HepG2 (cell line): Measurements from ENCODE around the gene NPPB. TPM values are rescaled to one million over a fixed set of nuclear protein-coding genes. Genes with fewer than 3 reads are reported as not detected.

ENCODE experiments used
- ATAD3A ChIP-seq: sonication (generic); formaldehyde crosslinking; IDR thresholded peaks from 2 replicates; pipeline ENCODE4 v1.4.0; 2020; ENCODE audit warnings: missing genetic modification reagents
- BRCA1 ChIP-seq: sonication (generic); formaldehyde crosslinking; IDR thresholded peaks from 2 replicates; pipeline ENCODE4 v1.4.0; 2020; ENCODE audit warnings: missing genetic modification reagents
- HCFC1 ChIP-seq: fragments of 150-350 bp; IDR thresholded peaks from 2 replicates; pipeline ENCODE4 v1.6.1; 2014; ENCODE audit warnings: low read depth, low read length
- MYC ChIP-seq: sonication (generic); formaldehyde crosslinking; IDR thresholded peaks from 2 replicates; pipeline ENCODE4 v1.9.0; 2021; ENCODE audit warnings: missing genetic modification reagents, borderline replicate concordance
- NFKBIZ ChIP-seq: IDR thresholded peaks from 2 replicates; pipeline ENCODE4 v1.6.1; 2018; ENCODE audit warnings: missing genetic modification reagents, missing compliant biosample characterization
- NR3C1 ChIP-seq: sonication (generic); formaldehyde crosslinking; IDR thresholded peaks from 2 replicates; pipeline ENCODE4 v1.4.0; 2020; ENCODE audit warnings: missing genetic modification reagents
- RAD21 ChIP-seq: fragments of 450-650 bp; formaldehyde crosslinking; IDR thresholded peaks from 2 replicates; pipeline ENCODE4 v1.5.0; 2020; ENCODE audit warnings: mild to moderate bottlenecking
- RCOR2 ChIP-seq: IDR thresholded peaks from 2 replicates; pipeline ENCODE4 v1.6.1; 2016; ENCODE audit warnings: missing biosample characterization, missing genetic modification reagents
- RFXAP ChIP-seq: sonication (generic); formaldehyde crosslinking; IDR thresholded peaks from 2 replicates; pipeline ENCODE4 v1.4.0; 2020; ENCODE audit warnings: missing genetic modification reagents, borderline replicate concordance
- SALL2 ChIP-seq: sonication (generic); formaldehyde crosslinking; IDR thresholded peaks from 2 replicates; pipeline ENCODE4 v1.8.1; 2023; ENCODE audit warnings: mild to moderate bottlenecking, missing genetic modification reagents, inconsistent platforms
- SAP130 ChIP-seq: IDR thresholded peaks from 2 replicates; pipeline ENCODE4 v1.6.1; 2016; ENCODE audit warnings: low read depth
- SMYD3 ChIP-seq: sonication (generic); formaldehyde crosslinking; IDR thresholded peaks from 2 replicates; pipeline ENCODE4 v1.8.1; 2023; ENCODE audit warnings: mild to moderate bottlenecking, missing genetic modification reagents
- STAG1 ChIP-seq: sonication (generic); formaldehyde crosslinking; IDR thresholded peaks from 2 replicates; pipeline ENCODE4 v1.4.0; 2020; ENCODE audit warnings: missing genetic modification reagents
- ZBTB7A ChIP-seq: sonication (generic); formaldehyde crosslinking; IDR thresholded peaks from 2 replicates; pipeline ENCODE4 v1.8.0; 2022; ENCODE audit warnings: mild to moderate bottlenecking, missing genetic modification reagents
- ZNF296 ChIP-seq: sonication (generic); formaldehyde crosslinking; conservative IDR thresholded peaks from 2 replicates; pipeline ENCODE4 v1.5.0; 2020; ENCODE audit warnings: mild to moderate bottlenecking, missing genetic modification reagents
- ZNF383 ChIP-seq: sonication (generic); formaldehyde crosslinking; IDR thresholded peaks from 2 replicates; pipeline ENCODE4 v1.4.0; 2020; ENCODE audit warnings: missing genetic modification reagents, mild to moderate bottlenecking, borderline replicate concordance
- ZNF614 ChIP-seq: IDR thresholded peaks from 2 replicates; pipeline ENCODE4 v1.6.1; 2018; ENCODE audit warnings: missing biosample characterization, missing genetic modification reagents, inconsistent platforms, borderline replicate concordance
- ZNF703 ChIP-seq: sonication (generic); formaldehyde crosslinking; IDR thresholded peaks from 2 replicates; pipeline ENCODE4 v1.5.1; 2020; ENCODE audit warnings: missing genetic modification reagents, mild to moderate bottlenecking, moderate library complexity, borderline replicate concordance
- ZNF768 ChIP-seq: sonication (generic); formaldehyde crosslinking; IDR thresholded peaks from 2 replicates; pipeline ENCODE4 v1.4.0; 2020; ENCODE audit warnings: missing genetic modification reagents
- polyA plus RNA-seq, 8 experiments: library from polyadenylated mRNA; depleted of rRNA in 3 of 8; stranded (reverse) in 7 of 8; unstranded in 1 of 8; fragments of >200 nt; fragmentation: Illumina TruSeq in 4 of 8; extraction: Trizol in 4 of 8; gene quantifications; 2 replicates each; pipeline versions ENCODE4 v1.2.1 to v1.2.3, GENCODE V29; 2011 to 2016; ENCODE audit warnings: low read depth in 4 of 8, missing spikeins in 1 of 8, mixed read lengths in 1 of 8; ENCODE audit not compliant: insufficient read depth in 1 of 8
- total RNA-seq, 5 experiments: library from RNA; depleted of rRNA; stranded (reverse); fragments of >200 nt; fragmentation: Illumina TruSeq; extraction: Trizol; gene quantifications; 2 replicates each; pipeline ENCODE4 v1.2.3, GENCODE V29; 2016; ENCODE audit warnings: low read depth in 1 of 5
- TF ChIP-seq, protein P1 (sequence below): IDR thresholded peaks from 2 replicates; pipeline ENCODE4 v1.6.1; 2016
- TF ChIP-seq, protein P2 (sequence below): fragments of 450-650 bp; IDR thresholded peaks from 2 replicates; pipeline ENCODE4 v1.6.1; 2016
- TF ChIP-seq, protein P3 (sequence below): sonication (generic); formaldehyde crosslinking; IDR thresholded peaks from 2 replicates; pipeline ENCODE4 v1.5.1; 2020; ENCODE audit warnings: missing genetic modification reagents, mild to moderate bottlenecking, borderline replicate concordance
- TF ChIP-seq, protein P4 (sequence below): sonication (generic); formaldehyde crosslinking; IDR thresholded peaks from 2 replicates; pipeline ENCODE4 v1.5.0; 2020; ENCODE audit warnings: mild to moderate bottlenecking, missing genetic modification reagents
- TF ChIP-seq, protein P5 (sequence below): sonication (generic); formaldehyde crosslinking; IDR thresholded peaks from 2 replicates; pipeline ENCODE4 v1.4.0; 2020; ENCODE audit warnings: mild to moderate bottlenecking, low read depth, missing genetic modification reagents

The NPPB gene
- total and polyA plus RNA-seq, 2 of the 13 experiments (the other 11 are each of a cell fraction or from before 2014, with no cell fraction given) = 1.9 TPM; not detected in 1

DNA sequence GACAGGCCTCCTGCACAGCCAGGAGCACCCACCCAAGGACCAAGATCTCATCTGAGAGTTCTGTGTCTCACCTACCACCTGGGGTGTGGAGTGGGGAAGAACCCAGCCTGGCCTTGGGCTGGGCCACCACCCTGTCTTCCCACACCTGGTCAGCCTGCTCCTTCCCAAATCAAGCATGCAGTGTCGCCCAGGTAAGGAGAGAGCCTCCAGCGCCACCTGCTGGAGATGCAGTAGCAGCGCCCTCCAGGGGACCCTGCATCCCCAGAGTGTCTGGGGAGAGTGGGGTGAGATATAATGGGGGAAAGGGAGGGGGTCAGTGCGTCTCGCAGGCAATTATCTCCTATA is 35.1 kb upstream of the NPPB start (continued):
- TF ChIP-seq SMYD3 (CRISPR knock-in tag) (no peak), BRCA1 (CRISPR knock-in tag) (no peak), RAD21 (peak; percentile 92), ZNF383 (CRISPR knock-in tag) (no peak), ZNF768 (CRISPR knock-in tag) (no peak), ZBTB7A (CRISPR knock-in tag) (no peak), RFXAP (CRISPR knock-in tag) (0 out of 2 replicates have a peak, but pooled peaks have one; percentile 29), NR3C1 (CRISPR knock-in tag) (no peak), SALL2 (no peak), ZNF296 (CRISPR knock-in tag) (no peak), HCFC1 (no peak), RCOR2 (no peak), ZNF703 (CRISPR knock-in tag) (no peak), STAG1 (peak; percentile 92), ZNF614 (CRISPR knock-in tag) (no peak), SAP130 (CRISPR knock-in tag) (peak; percentile 22; the same call in 1 of the 2 replicates), MYC (peak; percentile 16; the same call in 1 of the 2 replicates), ATAD3A (CRISPR knock-in tag) (no peak), NFKBIZ (no peak)
- TF ChIP-seq, protein P1, sequence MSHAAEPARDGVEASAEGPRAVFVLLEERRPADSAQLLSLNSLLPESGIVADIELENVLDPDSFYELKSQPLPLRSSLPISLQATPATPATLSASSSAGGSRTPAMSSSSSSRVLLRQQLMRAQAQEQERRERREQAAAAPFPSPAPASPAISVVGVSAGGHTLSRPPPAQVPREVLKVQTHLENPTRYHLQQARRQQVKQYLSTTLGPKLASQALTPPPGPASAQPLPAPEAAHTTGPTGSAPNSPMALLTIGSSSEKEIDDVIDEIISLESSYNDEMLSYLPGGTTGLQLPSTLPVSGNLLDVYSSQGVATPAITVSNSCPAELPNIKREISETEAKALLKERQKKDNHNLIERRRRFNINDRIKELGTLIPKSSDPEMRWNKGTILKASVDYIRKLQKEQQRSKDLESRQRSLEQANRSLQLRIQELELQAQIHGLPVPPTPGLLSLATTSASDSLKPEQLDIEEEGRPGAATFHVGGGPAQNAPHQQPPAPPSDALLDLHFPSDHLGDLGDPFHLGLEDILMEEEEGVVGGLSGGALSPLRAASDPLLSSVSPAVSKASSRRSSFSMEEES (CRISPR knock-in tag) = no peak
- TF ChIP-seq, protein P2, sequence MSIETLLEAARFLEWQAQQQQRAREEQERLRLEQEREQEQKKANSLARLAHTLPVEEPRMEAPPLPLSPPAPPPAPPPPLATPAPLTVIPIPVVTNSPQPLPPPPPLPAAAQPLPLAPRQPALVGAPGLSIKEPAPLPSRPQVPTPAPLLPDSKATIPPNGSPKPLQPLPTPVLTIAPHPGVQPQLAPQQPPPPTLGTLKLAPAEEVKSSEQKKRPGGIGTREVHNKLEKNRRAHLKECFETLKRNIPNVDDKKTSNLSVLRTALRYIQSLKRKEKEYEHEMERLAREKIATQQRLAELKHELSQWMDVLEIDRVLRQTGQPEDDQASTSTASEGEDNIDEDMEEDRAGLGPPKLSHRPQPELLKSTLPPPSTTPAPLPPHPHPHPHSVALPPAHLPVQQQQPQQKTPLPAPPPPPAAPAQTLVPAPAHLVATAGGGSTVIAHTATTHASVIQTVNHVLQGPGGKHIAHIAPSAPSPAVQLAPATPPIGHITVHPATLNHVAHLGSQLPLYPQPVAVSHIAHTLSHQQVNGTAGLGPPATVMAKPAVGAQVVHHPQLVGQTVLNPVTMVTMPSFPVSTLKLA = no peak
- TF ChIP-seq, protein P3, sequence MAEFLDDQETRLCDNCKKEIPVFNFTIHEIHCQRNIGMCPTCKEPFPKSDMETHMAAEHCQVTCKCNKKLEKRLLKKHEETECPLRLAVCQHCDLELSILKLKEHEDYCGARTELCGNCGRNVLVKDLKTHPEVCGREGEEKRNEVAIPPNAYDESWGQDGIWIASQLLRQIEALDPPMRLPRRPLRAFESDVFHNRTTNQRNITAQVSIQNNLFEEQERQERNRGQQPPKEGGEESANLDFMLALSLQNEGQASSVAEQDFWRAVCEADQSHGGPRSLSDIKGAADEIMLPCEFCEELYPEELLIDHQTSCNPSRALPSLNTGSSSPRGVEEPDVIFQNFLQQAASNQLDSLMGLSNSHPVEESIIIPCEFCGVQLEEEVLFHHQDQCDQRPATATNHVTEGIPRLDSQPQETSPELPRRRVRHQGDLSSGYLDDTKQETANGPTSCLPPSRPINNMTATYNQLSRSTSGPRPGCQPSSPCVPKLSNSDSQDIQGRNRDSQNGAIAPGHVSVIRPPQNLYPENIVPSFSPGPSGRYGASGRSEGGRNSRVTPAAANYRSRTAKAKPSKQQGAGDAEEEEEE (CRISPR knock-in tag) = no peak
- TF ChIP-seq, protein P4, sequence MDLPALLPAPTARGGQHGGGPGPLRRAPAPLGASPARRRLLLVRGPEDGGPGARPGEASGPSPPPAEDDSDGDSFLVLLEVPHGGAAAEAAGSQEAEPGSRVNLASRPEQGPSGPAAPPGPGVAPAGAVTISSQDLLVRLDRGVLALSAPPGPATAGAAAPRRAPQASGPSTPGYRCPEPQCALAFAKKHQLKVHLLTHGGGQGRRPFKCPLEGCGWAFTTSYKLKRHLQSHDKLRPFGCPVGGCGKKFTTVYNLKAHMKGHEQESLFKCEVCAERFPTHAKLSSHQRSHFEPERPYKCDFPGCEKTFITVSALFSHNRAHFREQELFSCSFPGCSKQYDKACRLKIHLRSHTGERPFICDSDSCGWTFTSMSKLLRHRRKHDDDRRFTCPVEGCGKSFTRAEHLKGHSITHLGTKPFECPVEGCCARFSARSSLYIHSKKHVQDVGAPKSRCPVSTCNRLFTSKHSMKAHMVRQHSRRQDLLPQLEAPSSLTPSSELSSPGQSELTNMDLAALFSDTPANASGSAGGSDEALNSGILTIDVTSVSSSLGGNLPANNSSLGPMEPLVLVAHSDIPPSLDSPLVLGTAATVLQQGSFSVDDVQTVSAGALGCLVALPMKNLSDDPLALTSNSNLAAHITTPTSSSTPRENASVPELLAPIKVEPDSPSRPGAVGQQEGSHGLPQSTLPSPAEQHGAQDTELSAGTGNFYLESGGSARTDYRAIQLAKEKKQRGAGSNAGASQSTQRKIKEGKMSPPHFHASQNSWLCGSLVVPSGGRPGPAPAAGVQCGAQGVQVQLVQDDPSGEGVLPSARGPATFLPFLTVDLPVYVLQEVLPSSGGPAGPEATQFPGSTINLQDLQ (CRISPR knock-in tag) = no peak
- TF ChIP-seq, protein P5, sequence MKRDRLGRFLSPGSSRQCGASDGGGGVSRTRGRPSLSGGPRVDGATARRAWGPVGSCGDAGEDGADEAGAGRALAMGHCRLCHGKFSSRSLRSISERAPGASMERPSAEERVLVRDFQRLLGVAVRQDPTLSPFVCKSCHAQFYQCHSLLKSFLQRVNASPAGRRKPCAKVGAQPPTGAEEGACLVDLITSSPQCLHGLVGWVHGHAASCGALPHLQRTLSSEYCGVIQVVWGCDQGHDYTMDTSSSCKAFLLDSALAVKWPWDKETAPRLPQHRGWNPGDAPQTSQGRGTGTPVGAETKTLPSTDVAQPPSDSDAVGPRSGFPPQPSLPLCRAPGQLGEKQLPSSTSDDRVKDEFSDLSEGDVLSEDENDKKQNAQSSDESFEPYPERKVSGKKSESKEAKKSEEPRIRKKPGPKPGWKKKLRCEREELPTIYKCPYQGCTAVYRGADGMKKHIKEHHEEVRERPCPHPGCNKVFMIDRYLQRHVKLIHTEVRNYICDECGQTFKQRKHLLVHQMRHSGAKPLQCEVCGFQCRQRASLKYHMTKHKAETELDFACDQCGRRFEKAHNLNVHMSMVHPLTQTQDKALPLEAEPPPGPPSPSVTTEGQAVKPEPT = no peak
